ENCODE measurements around the gene ZNF341.

Gene ZNF341

GRCh38 chr20:33798444-33798843 lies 66.6 kb downstream of the ZNF341 start:
- no peak for DNase-seq

GRCh38 chr20:33803921-33804337 lies 72.1 kb downstream of the ZNF341 start:
- DNase-seq = peak; percentile 60

- DNase-seq = no peak
Observed at GRCh38 chr20:33808388-33808787, 76.6 kb downstream of the ZNF341 start.

- no peak for DNase-seq
Observed at GRCh38 chr20:33810259-33810658, 78.5 kb downstream of the ZNF341 start.

- peak; percentile 99 for DNase-seq
Observed at GRCh38 chr20:33810885-33811775, 79.3 kb downstream of the ZNF341 start, which contains the start of gene CHMP4B. CHMP4B (plus strand) TSS chr20:33811348; CDS start chr20:33811469, 121 bp downstream.

GRCh38 chr20:33811776-33812151 lies 80.0 kb downstream of the ZNF341 start:
- DNase-seq = no peak

GRCh38 chr20:33812152-33812849 lies 80.5 kb downstream of the ZNF341 start:
- DNase-seq = peak; percentile 91

- DNase-seq = peak; percentile 34
Observed at GRCh38 chr20:33812908-33813462, 81.2 kb downstream of the ZNF341 start.

GRCh38 chr20:33814238-33814712 lies 82.5 kb downstream of the ZNF341 start:
- DNase-seq = no peak

- no peak for DNase-seq
Observed at GRCh38 chr20:33815671-33816070, 83.9 kb downstream of the ZNF341 start.

GRCh38 chr20:33816191-33816590 lies 84.4 kb downstream of the ZNF341 start:
- no peak for DNase-seq

- no peak for DNase-seq
Observed at GRCh38 chr20:33817411-33817810, 85.6 kb downstream of the ZNF341 start.

- no peak for DNase-seq
Observed at GRCh38 chr20:33819456-33819855, 87.7 kb downstream of the ZNF341 start.

- DNase-seq = no peak
Observed at GRCh38 chr20:33820362-33820761, 88.6 kb downstream of the ZNF341 start.

- DNase-seq = no peak
Observed at GRCh38 chr20:33821270-33821836, 89.6 kb downstream of the ZNF341 start.

GRCh38 chr20:33822423-33822822 lies 90.6 kb downstream of the ZNF341 start:
- no peak for DNase-seq

GRCh38 chr20:33822991-33823390 lies 91.2 kb downstream of the ZNF341 start:
- DNase-seq = no peak

GRCh38 chr20:33824852-33825251 lies 93.1 kb downstream of the ZNF341 start:
- no peak for DNase-seq

GRCh38 chr20:33825340-33826269 lies 93.8 kb downstream of the ZNF341 start:
- no peak for DNase-seq

- no peak for DNase-seq
Observed at GRCh38 chr20:33826270-33826897, 94.6 kb downstream of the ZNF341 start.

- no peak for DNase-seq
Observed at GRCh38 chr20:33827109-33827508, 95.3 kb downstream of the ZNF341 start.
